ENCODE data around the gene MCOLN1. TPM values are rescaled to one million over a fixed set of nuclear protein-coding genes. Genes with fewer than 3 reads are reported as not detected.

The MCOLN1 gene
- total RNA-seq, 1 experiment from 2014 or later = 15.7 TPM

- Histone ChIP-seq H3K79me1 (ENCODE audit: insufficient read depth, low read depth, low read length, poor library complexity, severe bottlenecking) (no peaks in the 10 kb centered on the region), H2BK120ac (ENCODE audit: low read depth, low read length, poor library complexity, severe bottlenecking) (no peak overlapping the region), H3K9ac (ENCODE audit: extremely low read depth, insufficient read length, low read length) (no peak overlapping the region), H3K27me3 (ENCODE audit: insufficient read depth, low read length) (no peaks in the 10 kb centered on the region), H3K4me2 (ENCODE audit: insufficient read depth, insufficient read length, low read length) (no peak overlapping the region), H2BK12ac (ENCODE audit: insufficient read length, low read depth, low read length) (no peak overlapping the region), H3T11ph (ENCODE audit: low read length) (no peak overlapping the region), H3K27ac (ENCODE audit: insufficient read length, low read depth, low read length) (no peak overlapping the region), H4K8ac (replicated peaks; ENCODE audit: insufficient read length, low read depth, low read length) (no peak overlapping the region), H3K79me2 (ENCODE audit: insufficient read depth, low read length) (no peaks in the 10 kb centered on the region), H2BK5ac (ENCODE audit: insufficient read length, low read length) (no peak overlapping the region), H3K4ac (ENCODE audit: low read depth, low read length) (no peak overlapping the region), H4K91ac (ENCODE audit: insufficient read length, low read depth, low read length) (no peak overlapping the region), H2BK20ac (ENCODE audit: low read depth, low read length, poor library complexity, severe bottlenecking) (no peak overlapping the region), H3K9me3 (ENCODE audit: control insufficient read depth, low read depth, low read length) (no peaks in the 10 kb centered on the region), H3K23ac (ENCODE audit: insufficient read length, low read depth, low read length) (no peak overlapping the region), H4K5ac (ENCODE audit: insufficient read length, low read depth, low read length) (no peak overlapping the region), H2AK5ac (ENCODE audit: insufficient read length, low read length) (no peak overlapping the region), H3K14ac (ENCODE audit: insufficient read depth, low read length) (no peak overlapping the region), H3K56ac (ENCODE audit: insufficient read length, low read depth, low read length) (no peak overlapping the region), H3K23me2 (ENCODE audit: insufficient read length, low read depth, low read length, poor library complexity, severe bottlenecking) (no peaks in the 10 kb centered on the region), H3K18ac (ENCODE audit: insufficient read length, low read depth, low read length) (no peak overlapping the region), H2AFZ (ENCODE audit: low read length) (no peak overlapping the region), H3K4me1 (ENCODE audit: insufficient read depth, low read length) (peaks cover 2% of the 10 kb centered on the region; the same call in 1 of the 2 replicates), H2BK15ac (ENCODE audit: low read depth, low read length) (no peak overlapping the region), H4K20me1 (ENCODE audit: control insufficient read depth, insufficient read depth, insufficient read length) (no peaks in the 10 kb centered on the region)
- Mint-ChIP-seq H3K4me1 (peaks cover 0 to 2% of the 10 kb centered on the region in 2 experiments; a peak in 1 of 4 replicates), H3K9me3 (no peaks in the 10 kb centered on the region; a peak in 1 of 5 replicates), H3K4me3 (no peak overlapping the region), H3K36me3 (ENCODE audit: insufficient read depth in 1 of 3, low read depth in 3 of 3) (peaks cover 17 to 53% (median 32%) of the 10 kb centered on the region in 3 experiments; a peak in 6 of 7 replicates), H3K27me3 (ENCODE audit: low read depth) (no peaks in the 10 kb centered on the region), H3K27ac (no peak overlapping the region)
- whole genome bisulfite sequencing (ENCODE audit: extremely low coverage, insufficient read length, low lambda C conversion rate) = no CpG with 5 or more reads among the region's 18 CpGs
- no peak for DNase-seq
- TF ChIP-seq CTCF (conservative IDR thresholded peaks at IDR 0.05) = no peak
These were observed 36.2 kb downstream of the MCOLN1 start for GRCh38 chr19:7558667-7559066.

Data from H9 (cell line).